ENCODE measurements around the gene UST. TPM values are rescaled to one million over a fixed set of nuclear protein-coding genes. Genes with fewer than 3 reads are reported as not detected.

The UST gene
- total RNA-seq, 1 experiment from 2014 or later: 6.1 TPM

- no peak for TF ChIP-seq ZBTB33 (IDR thresholded peaks at IDR 0.05; ENCODE audit: extremely low read depth, insufficient replicate concordance, low read length)
These were observed 187.7 kb downstream of the UST start (continued) for GRCh38 chr6:148934539-148934938.

GRCh38 chr6:148934961-148935360 lies 188.1 kb downstream of the UST start:
- Histone ChIP-seq H3K79me2 (ENCODE audit: insufficient read depth, low read length) (no peaks in the 10 kb centered on the region), H2AFZ (ENCODE audit: low read depth, low read length, poor library complexity, severe bottlenecking) (no peak overlapping the region), H3K27ac (ENCODE audit: low read depth, low read length) (no peak overlapping the region), H3K9ac (ENCODE audit: low read length) (no peak overlapping the region), H4K20me1 (ENCODE audit: insufficient read depth) (no peaks in the 10 kb centered on the region), H3K4me2 (ENCODE audit: low read length) (no peak overlapping the region), H3K9me2 (ENCODE audit: insufficient read depth) (no peaks in the 10 kb centered on the region), H3K9me3 (ENCODE audit: control insufficient read depth in 1 of 2, insufficient read depth in 1 of 2, low read depth in 1 of 2, low read length in 2 of 2) (no peaks in the 10 kb centered on the region), H3K36me3 (ENCODE audit: control insufficient read depth in 1 of 2, insufficient read depth in 2 of 2, low read length in 2 of 2) (no peaks in the 10 kb centered on the region), H3K27me3 (ENCODE audit: insufficient read depth, low read length) (no peaks in the 10 kb centered on the region), H3K4me3 (replicated peaks in 1 of 2; ENCODE audit: low read depth in 1 of 2, low read length in 2 of 2) (no peak overlapping the region), H3K4me1 (ENCODE audit: control insufficient read depth in 1 of 2, insufficient read depth in 2 of 2, low read length in 2 of 2) (no peaks in the 10 kb centered on the region)
- ChIA-PET CTCF (interaction anchor here (1.2 kb wide), 1 partner anchor 357 kb away, joined by 5 read pairs; no protein-coding TSS in a partner anchor), RAD21 (ENCODE audit: low non-redundant PET in 1 of 2, low total read pairs in 2 of 2, uncharacterized antibody in 2 of 2, unreplicated experiment in 2 of 2) (no interaction called here), POLR2A (no interaction called here)
- no TSS peak for BruUV-seq (replicated peaks)
- DNase-seq (ENCODE audit: low read depth, low spot score) (no peak), ATAC-seq (no peak)
- intact Hi-C loops (cut with micrococcal nuclease): no loop called here
- TF ChIP-seq SIN3A (IDR thresholded peaks at IDR 0.05; ENCODE audit: low read depth): no peak
- TF ChIP-seq YY1 (IDR thresholded peaks at IDR 0.05; ENCODE audit: extremely low read depth, insufficient replicate concordance, low read depth, low read length): no peak
- no peak for TF ChIP-seq CTCF (IDR thresholded peaks at IDR 0.05 in 2 of 3, conservative IDR thresholded peaks at IDR 0.05 in 1 of 3; ENCODE audit: borderline replicate concordance in 1 of 3, insufficient read depth in 1 of 3, low read depth in 2 of 3, low read length in 2 of 3)
- TF ChIP-seq ZBTB33 (IDR thresholded peaks at IDR 0.05; ENCODE audit: extremely low read depth, insufficient replicate concordance, low read length): no peak
- no peak for TF ChIP-seq ZNF274 (IDR thresholded peaks at IDR 0.05; ENCODE audit: low read depth, low read length)
- TF ChIP-seq CEBPB (IDR thresholded peaks at IDR 0.05; ENCODE audit: low read depth): no peak
- no peak for TF ChIP-seq TCF7L2 (IDR thresholded peaks at IDR 0.05; ENCODE audit: borderline replicate concordance, extremely low read depth, insufficient read depth, insufficient read length)
- no peak for TF ChIP-seq ATF3 (IDR thresholded peaks at IDR 0.05)
- TF ChIP-seq SRF (IDR thresholded peaks at IDR 0.05; ENCODE audit: low read depth): no peak
- no peak for TF ChIP-seq EGR1 (IDR thresholded peaks at IDR 0.05; ENCODE audit: low read depth)
- TF ChIP-seq MAX (IDR thresholded peaks at IDR 0.05): no peak
- no peak for TF ChIP-seq POLR2AphosphoS5 (IDR thresholded peaks at IDR 0.05; ENCODE audit: low read depth, low read length)
- no peak for TF ChIP-seq ELF1 (IDR thresholded peaks at IDR 0.05; ENCODE audit: borderline replicate concordance, low read depth)
- no peak for TF ChIP-seq JUND (IDR thresholded peaks at IDR 0.05)
- TF ChIP-seq ZFX (IDR thresholded peaks at IDR 0.05): no peak
- TF ChIP-seq RAD21 (IDR thresholded peaks at IDR 0.05; ENCODE audit: low read depth): no peak
